Measurements from ENCODE around the gene NKX6-2. TPM values are rescaled to one million over a fixed set of nuclear protein-coding genes. Genes with fewer than 3 reads are reported as not detected.

Gene NKX6-2
- total RNA-seq, 1 experiment from 2014 or later = not detected

DNA sequence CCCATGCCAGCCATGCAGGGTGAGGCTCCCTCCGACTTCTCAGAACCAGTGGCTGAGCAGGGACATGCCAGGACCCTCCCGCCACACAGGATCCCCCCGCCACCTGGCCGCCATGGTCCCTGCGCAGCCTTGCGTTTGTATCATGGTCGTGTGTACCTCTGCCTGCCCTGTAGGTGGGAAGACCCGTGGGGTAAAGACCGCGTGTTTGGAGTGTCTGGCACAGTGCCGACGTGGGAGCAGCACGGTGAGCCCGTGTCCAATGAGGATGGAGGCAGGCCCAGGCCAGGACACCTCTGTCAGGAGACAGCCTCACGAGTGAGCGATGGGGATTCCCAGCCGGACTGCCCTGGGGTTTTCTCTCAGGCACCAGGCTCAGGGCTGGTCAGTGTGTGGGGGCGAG, 31.9 kb downstream of the NKX6-2 start:
- H3K4me2 ChIP-seq (ENCODE audit: low read depth, low read length, poor library complexity, severe bottlenecking) = no peak overlapping the region
- no peak for DNase-seq
- no peak overlapping the region for H3K27ac ChIP-seq (ENCODE audit: low read length)
- H3K9me2 ChIP-seq (replicated peaks; ENCODE audit: insufficient read depth, low read length) = no peaks in the 10 kb centered on the region
- H2AFZ ChIP-seq (ENCODE audit: low read length) = no peak overlapping the region
- no peaks in the 10 kb centered on the region for H4K20me1 ChIP-seq (ENCODE audit: insufficient read depth, low read depth, low read length)
- H3K4me3 ChIP-seq (ENCODE audit: low read length) = no peak overlapping the region
- H3K36me3 ChIP-seq (ENCODE audit: insufficient read depth, low read length) = no peaks in the 10 kb centered on the region; the same call in 1 of the 2 replicates
- H3K79me2 ChIP-seq (ENCODE audit: low read length) = no peaks in the 10 kb centered on the region
- no peak overlapping the region for H3K9ac ChIP-seq (ENCODE audit: low read length)
- H3K27me3 ChIP-seq (ENCODE audit: low read length) = no peaks in the 10 kb centered on the region
- no peaks in the 10 kb centered on the region for H3K4me1 ChIP-seq (ENCODE audit: low read length)
- peaks cover 4% of the 10 kb centered on the region; the same call in 1 of the 2 replicates for H3K9me3 ChIP-seq (ENCODE audit: low read length)

DNA sequence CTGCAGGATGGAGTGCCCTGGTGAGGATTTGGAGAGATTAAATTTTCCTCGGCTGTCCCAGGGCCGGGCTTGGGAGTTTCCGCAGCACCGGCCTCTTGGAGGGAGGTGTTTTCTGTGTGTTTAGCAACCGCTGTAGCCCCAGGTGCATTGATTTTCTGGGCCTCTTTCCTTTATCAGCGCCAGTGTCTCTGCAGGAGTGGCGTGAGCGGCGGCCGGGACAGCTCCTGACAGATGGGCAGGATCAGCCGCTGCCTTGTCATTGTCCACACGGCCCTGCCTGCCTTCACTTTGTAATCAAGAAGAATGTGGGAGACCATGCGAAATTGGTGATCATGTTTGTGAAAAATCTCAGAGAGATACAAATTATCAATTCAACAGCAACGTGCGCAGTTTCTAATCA, 32.4 kb downstream of the NKX6-2 start:
- H3K79me2 ChIP-seq (ENCODE audit: low read length) = no peaks in the 10 kb centered on the region
- DNase-seq = no peak
- no peak overlapping the region for H2AFZ ChIP-seq (ENCODE audit: low read length)
- no peak overlapping the region for H3K27ac ChIP-seq (ENCODE audit: low read length)
- no peaks in the 10 kb centered on the region for H3K4me1 ChIP-seq (ENCODE audit: low read length)
- no peak overlapping the region for H3K4me2 ChIP-seq (ENCODE audit: low read depth, low read length, poor library complexity, severe bottlenecking)
- H3K4me3 ChIP-seq (ENCODE audit: low read length) = no peak overlapping the region
- no peaks in the 10 kb centered on the region for H4K20me1 ChIP-seq (ENCODE audit: insufficient read depth, low read depth, low read length)
- H3K27me3 ChIP-seq (ENCODE audit: low read length) = no peaks in the 10 kb centered on the region
- H3K36me3 ChIP-seq (ENCODE audit: insufficient read depth, low read length) = no peaks in the 10 kb centered on the region; the same call in 1 of the 2 replicates
- no peaks in the 10 kb centered on the region for H3K9me2 ChIP-seq (replicated peaks; ENCODE audit: insufficient read depth, low read length)
- H3K9me3 ChIP-seq (ENCODE audit: low read length) = peaks cover 4% of the 10 kb centered on the region; the same call in 1 of the 2 replicates
- no peak overlapping the region for H3K9ac ChIP-seq (ENCODE audit: low read length)

DNA sequence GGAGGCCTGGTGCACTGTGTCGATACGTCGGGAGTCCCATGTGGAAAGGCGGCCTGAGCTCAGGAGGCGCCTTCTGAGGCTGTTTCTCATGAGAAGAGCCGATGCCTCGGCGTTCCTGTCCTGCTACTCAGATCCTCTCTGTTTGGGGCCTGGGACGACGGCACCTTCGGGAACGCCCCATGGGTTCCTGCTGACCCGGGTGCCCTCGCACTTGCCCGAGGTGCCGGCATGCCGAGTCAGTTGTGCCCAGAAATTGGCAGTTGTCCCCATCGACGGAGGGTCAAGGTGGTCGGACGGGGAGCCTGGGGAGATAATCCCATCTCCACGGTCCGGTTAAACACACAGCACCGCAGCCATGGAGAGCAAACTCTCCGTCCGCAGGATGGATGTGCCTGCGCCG, 33.0 kb downstream of the NKX6-2 start:
- Histone ChIP-seq H3K9me3 (ENCODE audit: low read length) (peaks cover 4% of the 10 kb centered on the region; the same call in 1 of the 2 replicates), H3K27ac (ENCODE audit: low read length) (no peak overlapping the region), H2AFZ (ENCODE audit: low read length) (no peak overlapping the region), H4K20me1 (ENCODE audit: insufficient read depth, low read depth, low read length) (no peaks in the 10 kb centered on the region), H3K36me3 (ENCODE audit: insufficient read depth, low read length) (no peaks in the 10 kb centered on the region; the same call in 1 of the 2 replicates), H3K9ac (ENCODE audit: low read length) (no peak overlapping the region), H3K4me2 (ENCODE audit: low read depth, low read length, poor library complexity, severe bottlenecking) (no peak overlapping the region), H3K9me2 (replicated peaks; ENCODE audit: insufficient read depth, low read length) (no peaks in the 10 kb centered on the region), H3K4me1 (ENCODE audit: low read length) (no peaks in the 10 kb centered on the region), H3K27me3 (ENCODE audit: low read length) (no peaks in the 10 kb centered on the region), H3K79me2 (ENCODE audit: low read length) (no peaks in the 10 kb centered on the region), H3K4me3 (ENCODE audit: low read length) (no peak overlapping the region)
- no peak for DNase-seq

DNA sequence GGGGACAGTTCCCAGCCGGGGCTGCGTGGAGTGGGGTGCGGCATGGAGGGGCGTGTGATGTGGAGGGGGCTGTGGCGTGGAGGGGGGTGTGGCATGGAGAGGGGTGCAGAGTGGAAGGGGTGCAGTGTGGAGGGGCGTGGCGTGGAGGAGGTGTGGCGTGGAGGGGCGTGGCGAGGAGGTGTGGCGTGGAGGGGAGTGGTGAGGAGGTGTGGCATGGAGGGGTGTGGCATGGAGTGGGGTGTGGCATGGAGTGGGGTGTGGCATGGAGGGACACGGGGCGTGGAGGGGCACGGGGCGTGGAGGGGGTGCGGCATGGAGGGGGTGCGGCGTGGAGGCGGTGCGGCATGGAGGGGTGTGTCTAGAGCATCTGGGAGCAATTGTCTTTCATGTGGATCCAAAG, 33.6 kb downstream of the NKX6-2 start:
- H3K36me3 ChIP-seq (ENCODE audit: insufficient read depth, low read length) = no peaks in the 10 kb centered on the region; the same call in 1 of the 2 replicates
- H3K79me2 ChIP-seq (ENCODE audit: low read length) = no peaks in the 10 kb centered on the region
- no peak overlapping the region for H3K4me2 ChIP-seq (ENCODE audit: low read depth, low read length, poor library complexity, severe bottlenecking)
- H3K4me1 ChIP-seq (ENCODE audit: low read length) = no peaks in the 10 kb centered on the region
- peaks cover 4% of the 10 kb centered on the region; the same call in 1 of the 2 replicates for H3K9me3 ChIP-seq (ENCODE audit: low read length)
- no peak overlapping the region for H3K4me3 ChIP-seq (ENCODE audit: low read length)
- DNase-seq = no peak
- H3K9me2 ChIP-seq (replicated peaks; ENCODE audit: insufficient read depth, low read length) = no peaks in the 10 kb centered on the region
- no peaks in the 10 kb centered on the region for H4K20me1 ChIP-seq (ENCODE audit: insufficient read depth, low read depth, low read length)
- no peaks in the 10 kb centered on the region for H3K27me3 ChIP-seq (ENCODE audit: low read length)
- no peak overlapping the region for H2AFZ ChIP-seq (ENCODE audit: low read length)
- H3K9ac ChIP-seq (ENCODE audit: low read length) = no peak overlapping the region
- H3K27ac ChIP-seq (ENCODE audit: low read length) = no peak overlapping the region

DNA sequence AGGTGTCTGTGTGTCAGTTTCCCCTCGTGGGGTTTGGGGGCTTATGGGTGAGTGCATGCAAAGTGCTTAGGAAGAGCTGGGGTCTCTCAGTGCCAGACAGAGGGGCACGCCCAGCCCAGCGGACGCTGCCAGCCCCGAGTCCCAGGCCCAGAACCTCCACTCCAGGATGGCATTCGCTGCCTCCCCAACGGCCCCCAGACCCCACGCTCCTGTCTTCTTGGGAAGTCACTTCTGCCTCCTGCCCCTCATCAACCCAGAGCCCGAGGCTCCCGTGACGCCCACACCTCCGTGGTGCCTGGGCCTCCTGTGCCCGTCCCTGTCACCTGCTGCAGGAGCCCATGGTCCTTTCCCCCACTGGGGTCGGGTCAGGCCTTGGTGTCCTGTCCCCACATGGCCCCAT, 35.0 kb downstream of the NKX6-2 start:
- Histone ChIP-seq H3K4me3 (ENCODE audit: low read length) (no peak overlapping the region), H3K27me3 (ENCODE audit: low read length) (no peaks in the 10 kb centered on the region), H3K4me2 (ENCODE audit: low read depth, low read length, poor library complexity, severe bottlenecking) (no peak overlapping the region), H3K36me3 (ENCODE audit: insufficient read depth, low read length) (no peaks in the 10 kb centered on the region; the same call in 1 of the 2 replicates), H3K4me1 (ENCODE audit: low read length) (no peaks in the 10 kb centered on the region), H3K9me2 (replicated peaks; ENCODE audit: insufficient read depth, low read length) (no peaks in the 10 kb centered on the region), H3K79me2 (ENCODE audit: low read length) (no peaks in the 10 kb centered on the region), H4K20me1 (ENCODE audit: insufficient read depth, low read depth, low read length) (no peaks in the 10 kb centered on the region), H3K9ac (ENCODE audit: low read length) (no peak overlapping the region), H3K27ac (ENCODE audit: low read length) (no peak overlapping the region), H2AFZ (ENCODE audit: low read length) (no peak overlapping the region), H3K9me3 (ENCODE audit: low read length) (peaks cover 4% of the 10 kb centered on the region; the same call in 1 of the 2 replicates)
- no peak for DNase-seq

DNA sequence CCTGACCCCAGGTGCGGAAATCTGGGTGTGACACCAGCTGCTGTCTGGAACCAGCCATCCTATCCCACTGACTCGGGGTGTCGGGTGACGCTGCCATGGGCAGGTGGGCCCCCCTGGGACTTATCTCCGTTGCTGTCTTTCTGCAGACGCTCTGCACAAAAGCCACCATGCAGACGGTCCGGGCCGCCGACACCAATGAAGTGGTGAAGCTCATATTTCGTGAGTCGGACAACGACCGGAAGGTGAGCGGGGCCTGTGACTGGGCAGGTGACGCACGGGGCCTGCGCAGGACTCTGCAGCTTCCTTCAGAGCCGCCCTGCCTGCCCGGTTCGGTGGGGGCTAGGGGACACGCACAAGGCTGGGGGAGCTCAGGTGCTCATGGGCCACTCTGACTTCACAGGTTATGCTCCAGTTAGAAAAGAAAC, 36.6 kb downstream of the NKX6-2 start:
- Histone ChIP-seq H3K79me2 (ENCODE audit: low read length) (no peaks in the 10 kb centered on the region), H3K36me3 (ENCODE audit: insufficient read depth, low read length) (no peaks in the 10 kb centered on the region; the same call in 1 of the 2 replicates), H4K20me1 (ENCODE audit: insufficient read depth, low read depth, low read length) (no peaks in the 10 kb centered on the region), H3K27me3 (ENCODE audit: low read length) (no peaks in the 10 kb centered on the region), H3K4me2 (ENCODE audit: low read depth, low read length, poor library complexity, severe bottlenecking) (no peak overlapping the region), H2AFZ (ENCODE audit: low read length) (no peak overlapping the region), H3K9me2 (replicated peaks; ENCODE audit: insufficient read depth, low read length) (no peaks in the 10 kb centered on the region), H3K4me3 (ENCODE audit: low read length) (no peak overlapping the region), H3K9me3 (ENCODE audit: low read length) (no peaks in the 10 kb centered on the region), H3K27ac (ENCODE audit: low read length) (no peak overlapping the region), H3K4me1 (ENCODE audit: low read length) (no peaks in the 10 kb centered on the region), H3K9ac (ENCODE audit: low read length) (no peak overlapping the region)
- DNase-seq = no peak

DNA sequence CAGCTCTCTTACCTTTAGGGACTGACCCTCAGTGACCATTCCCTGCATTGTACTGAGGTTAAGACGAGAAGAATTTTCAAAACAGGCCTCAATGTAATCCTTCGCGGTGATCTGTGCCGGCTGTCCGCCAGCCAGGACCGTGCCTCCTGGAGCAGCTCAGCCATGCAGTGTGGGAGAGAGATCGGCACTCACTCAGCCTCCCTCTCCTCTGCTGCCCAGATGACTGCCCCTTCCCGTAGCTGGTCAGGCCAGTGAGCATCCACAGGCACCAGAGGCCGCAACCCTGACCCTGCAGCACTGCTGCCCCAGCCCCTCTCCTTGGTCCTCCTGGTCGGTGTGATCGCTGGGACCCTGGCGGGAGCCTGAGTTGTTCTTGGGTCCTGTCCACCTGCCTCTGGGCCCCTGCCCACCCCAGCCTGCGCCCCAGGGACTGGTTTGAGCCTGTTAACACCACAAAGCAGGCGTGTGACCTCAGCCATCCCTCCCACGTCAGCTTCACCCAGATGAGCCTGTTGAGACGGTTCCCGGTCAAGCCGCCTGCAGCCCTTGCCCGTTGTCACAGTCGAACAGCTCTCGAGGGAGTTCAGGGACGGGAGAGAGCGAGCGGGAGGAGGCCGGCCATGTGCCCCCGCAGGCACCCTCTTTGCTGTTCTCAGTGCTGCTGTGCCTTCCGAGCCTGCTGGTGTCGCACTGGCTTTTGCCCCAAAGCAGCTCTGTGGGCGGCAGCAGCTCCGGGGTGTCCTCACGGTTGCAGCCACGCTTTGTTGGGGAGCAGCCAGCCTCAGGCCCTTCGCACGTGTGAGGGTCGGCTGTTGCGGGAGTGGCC, 37.2 kb downstream of the NKX6-2 start:
- no peak overlapping the region for H3K4me3 ChIP-seq (ENCODE audit: low read length)
- no peak overlapping the region for H3K27ac ChIP-seq (ENCODE audit: low read length)
- H3K9me2 ChIP-seq (replicated peaks; ENCODE audit: insufficient read depth, low read length) = no peaks in the 10 kb centered on the region
- no peak overlapping the region for H3K9ac ChIP-seq (ENCODE audit: low read length)
- no peak overlapping the region for H2AFZ ChIP-seq (ENCODE audit: low read length)
- no peak for DNase-seq
- no peak overlapping the region for H3K4me2 ChIP-seq (ENCODE audit: low read depth, low read length, poor library complexity, severe bottlenecking)
- H4K20me1 ChIP-seq (ENCODE audit: insufficient read depth, low read depth, low read length) = no peaks in the 10 kb centered on the region
- H3K27me3 ChIP-seq (ENCODE audit: low read length) = no peaks in the 10 kb centered on the region
- no peaks in the 10 kb centered on the region for H3K4me1 ChIP-seq (ENCODE audit: low read length)
- H3K9me3 ChIP-seq (ENCODE audit: low read length) = no peaks in the 10 kb centered on the region
- no peaks in the 10 kb centered on the region; the same call in 1 of the 2 replicates for H3K36me3 ChIP-seq (ENCODE audit: insufficient read depth, low read length)
- no peaks in the 10 kb centered on the region for H3K79me2 ChIP-seq (ENCODE audit: low read length)

DNA sequence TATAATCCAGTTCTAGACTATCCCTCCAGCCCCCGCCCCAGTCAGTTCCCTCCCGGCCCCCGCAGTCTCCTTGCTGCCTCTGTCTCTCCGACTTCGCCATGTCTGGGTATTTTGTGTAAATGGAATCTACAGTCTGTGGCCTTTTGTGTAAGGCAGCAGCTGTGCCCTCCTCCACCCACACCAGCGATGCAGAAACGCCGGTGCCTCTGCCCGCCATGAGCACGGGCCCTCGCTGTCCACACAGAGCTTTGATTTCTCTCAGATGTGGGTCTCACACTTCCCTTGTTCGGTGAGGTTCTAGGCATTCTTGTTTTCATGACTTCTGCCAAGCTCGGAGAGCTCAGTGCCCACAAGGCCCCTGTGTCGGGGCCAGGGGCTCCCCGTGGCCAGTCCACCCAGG, 37.8 kb downstream of the NKX6-2 start:
- Histone ChIP-seq H3K9me3 (ENCODE audit: low read length) (no peaks in the 10 kb centered on the region), H2AFZ (ENCODE audit: low read length) (no peak overlapping the region), H3K4me2 (ENCODE audit: low read depth, low read length, poor library complexity, severe bottlenecking) (no peak overlapping the region), H3K4me3 (ENCODE audit: low read length) (no peak overlapping the region), H3K4me1 (ENCODE audit: low read length) (no peaks in the 10 kb centered on the region), H3K36me3 (ENCODE audit: insufficient read depth, low read length) (no peaks in the 10 kb centered on the region; the same call in 1 of the 2 replicates), H3K9me2 (replicated peaks; ENCODE audit: insufficient read depth, low read length) (no peaks in the 10 kb centered on the region), H3K79me2 (ENCODE audit: low read length) (no peaks in the 10 kb centered on the region), H3K9ac (ENCODE audit: low read length) (no peak overlapping the region), H3K27ac (ENCODE audit: low read length) (no peak overlapping the region), H3K27me3 (ENCODE audit: low read length) (no peaks in the 10 kb centered on the region), H4K20me1 (ENCODE audit: insufficient read depth, low read depth, low read length) (no peaks in the 10 kb centered on the region)
- DNase-seq = no peak

Data from Karpas-422 (cell line).